ENCODE measurements around the gene KIRREL3.
"Not testable (repeated sequence)": the region's sequence is repeated elsewhere in the genome, so short reads cannot be mapped to it uniquely, and the experiment has no call there.

Gene KIRREL3

GRCh38 chr11:126411971-126412381 is 588.6 kb downstream of the KIRREL3 start:
- no peak for DNase-seq

GRCh38 chr11:126410649-126411048 is 589.9 kb downstream of the KIRREL3 start:
- no peak for DNase-seq

- DNase-seq: no peak
These were observed 591.0 kb downstream of the KIRREL3 start for GRCh38 chr11:126409620-126409985.

GRCh38 chr11:126408901-126409619 is 591.5 kb downstream of the KIRREL3 start:
- no peak for DNase-seq

GRCh38 chr11:126408496-126408895 is 592.1 kb downstream of the KIRREL3 start:
- DNase-seq: no peak

- DNase-seq: no peak
These were observed 592.8 kb downstream of the KIRREL3 start for GRCh38 chr11:126407682-126408288.

GRCh38 chr11:126407101-126407521 is 593.5 kb downstream of the KIRREL3 start:
- DNase-seq: no peak

GRCh38 chr11:126406368-126406767 is 594.2 kb downstream of the KIRREL3 start:
- no peak for DNase-seq

GRCh38 chr11:126405906-126406305 is 594.7 kb downstream of the KIRREL3 start:
- DNase-seq: no peak

- DNase-seq: no peak
These were observed 595.2 kb downstream of the KIRREL3 start for GRCh38 chr11:126405374-126405773.

GRCh38 chr11:126404367-126404766 is 596.2 kb downstream of the KIRREL3 start:
- DNase-seq: no peak

GRCh38 chr11:126403658-126404057 is 596.9 kb downstream of the KIRREL3 start:
- DNase-seq: no peak

GRCh38 chr11:126403022-126403581 is 597.5 kb downstream of the KIRREL3 start:
- DNase-seq: no peak

- DNase-seq: no peak
These were observed 600.1 kb downstream of the KIRREL3 start for GRCh38 chr11:126400479-126400878.

GRCh38 chr11:126400019-126400418 is 600.6 kb downstream of the KIRREL3 start:
- no peak for DNase-seq

- DNase-seq: no peak
These were observed 601.8 kb downstream of the KIRREL3 start for GRCh38 chr11:126398721-126399120.

GRCh38 chr11:126398296-126398695 is 602.3 kb downstream of the KIRREL3 start:
- DNase-seq: no peak

- DNase-seq: no peak
These were observed 603.6 kb downstream of the KIRREL3 start for GRCh38 chr11:126396965-126397364.

- not testable (repeated sequence) for DNase-seq
These were observed 604.3 kb downstream of the KIRREL3 start for GRCh38 chr11:126396266-126396665.

- DNase-seq: not testable (repeated sequence)
These were observed 604.8 kb downstream of the KIRREL3 start for GRCh38 chr11:126395784-126396183.

- DNase-seq: not testable (repeated sequence)
These were observed 605.9 kb downstream of the KIRREL3 start for GRCh38 chr11:126394634-126395072.

- no peak for DNase-seq
These were observed 606.5 kb downstream of the KIRREL3 start for GRCh38 chr11:126394036-126394435.

GRCh38 chr11:126393143-126393542 is 607.4 kb downstream of the KIRREL3 start:
- no peak for DNase-seq

GRCh38 chr11:126392633-126393013 is 607.9 kb downstream of the KIRREL3 start:
- DNase-seq: no peak

Measured in NCI-H1694 (cell line).